Transverse colon (tissue), 4 donors: ENCODE data around the gene NTRK3.

Experiments used
- EP300 ChIP-seq: sonication (generic); formaldehyde crosslinking; IDR thresholded peaks from one replicate; pipeline ENCODE4 v1.6.1; 2017; ENCODE audit warnings: antibody characterized with exemption, low read depth
- POLR2A ChIP-seq: fragments of 450-650 bp; IDR thresholded peaks from one replicate; pipeline ENCODE4 v1.6.1; 2016; ENCODE audit warnings: antibody characterized with exemption, mild to moderate bottlenecking, moderate library complexity
- POLR2AphosphoS5 ChIP-seq, 3 donors: sonication (generic); formaldehyde crosslinking; IDR thresholded peaks; one replicate each; pipeline ENCODE4 v1.6.1; 2016; ENCODE audit warnings: antibody characterized with exemption in 3 of 3
- TF ChIP-seq, protein P1 (sequence below), 5 experiments: fragments of 200-600 bp in 3 of 5; fragments of 450-650 bp in 2 of 5; sonication (generic) in 3 of 5; IDR thresholded peaks; 1 replicate in 2 of 5; 2 replicates in 3 of 5; pipeline ENCODE4 v1.5.1; 2016 to 2017; ENCODE audit warnings: antibody characterized with exemption in 5 of 5, inconsistent platforms in 3 of 5, mild to moderate bottlenecking in 2 of 5, moderate library complexity in 1 of 5

DNA sequence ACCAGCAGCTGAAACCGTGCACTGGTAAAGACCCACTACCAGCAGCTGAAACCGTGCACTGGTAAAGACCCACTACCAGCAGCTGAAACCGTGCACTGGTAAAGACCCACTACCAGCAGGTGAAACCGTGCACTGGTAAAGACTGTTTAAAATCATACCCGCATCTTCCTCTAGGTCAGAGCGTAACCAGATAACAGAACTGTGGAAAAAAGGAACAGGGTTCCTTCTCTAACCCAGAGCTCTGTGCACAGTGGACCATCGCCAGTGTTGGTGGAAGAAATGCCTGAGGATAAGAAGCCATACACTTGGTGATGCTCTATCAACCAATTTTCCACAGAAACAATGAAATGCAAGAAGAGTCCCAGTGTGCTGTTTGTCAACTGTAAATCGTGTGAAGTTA, 243.4 kb downstream of the NTRK3 start:
- TF ChIP-seq POLR2A (no peak), EP300 (no peak), POLR2AphosphoS5 (IDR thresholded peaks at IDR 0.05) (no peak)
- TF ChIP-seq, protein P1, sequence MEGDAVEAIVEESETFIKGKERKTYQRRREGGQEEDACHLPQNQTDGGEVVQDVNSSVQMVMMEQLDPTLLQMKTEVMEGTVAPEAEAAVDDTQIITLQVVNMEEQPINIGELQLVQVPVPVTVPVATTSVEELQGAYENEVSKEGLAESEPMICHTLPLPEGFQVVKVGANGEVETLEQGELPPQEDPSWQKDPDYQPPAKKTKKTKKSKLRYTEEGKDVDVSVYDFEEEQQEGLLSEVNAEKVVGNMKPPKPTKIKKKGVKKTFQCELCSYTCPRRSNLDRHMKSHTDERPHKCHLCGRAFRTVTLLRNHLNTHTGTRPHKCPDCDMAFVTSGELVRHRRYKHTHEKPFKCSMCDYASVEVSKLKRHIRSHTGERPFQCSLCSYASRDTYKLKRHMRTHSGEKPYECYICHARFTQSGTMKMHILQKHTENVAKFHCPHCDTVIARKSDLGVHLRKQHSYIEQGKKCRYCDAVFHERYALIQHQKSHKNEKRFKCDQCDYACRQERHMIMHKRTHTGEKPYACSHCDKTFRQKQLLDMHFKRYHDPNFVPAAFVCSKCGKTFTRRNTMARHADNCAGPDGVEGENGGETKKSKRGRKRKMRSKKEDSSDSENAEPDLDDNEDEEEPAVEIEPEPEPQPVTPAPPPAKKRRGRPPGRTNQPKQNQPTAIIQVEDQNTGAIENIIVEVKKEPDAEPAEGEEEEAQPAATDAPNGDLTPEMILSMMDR (IDR thresholded peaks at IDR 0.05), result no peak
